Medulla oblongata (tissue), 1 donor: ENCODE results near the gene ITGA11.

ENCODE experiments used
- DNase-seq: peaks from one replicate; pipeline ENCODE4 v3.0.0-alpha.2; 2015; ENCODE audit errors: extremely low spot score

Gene ITGA11

DNA sequence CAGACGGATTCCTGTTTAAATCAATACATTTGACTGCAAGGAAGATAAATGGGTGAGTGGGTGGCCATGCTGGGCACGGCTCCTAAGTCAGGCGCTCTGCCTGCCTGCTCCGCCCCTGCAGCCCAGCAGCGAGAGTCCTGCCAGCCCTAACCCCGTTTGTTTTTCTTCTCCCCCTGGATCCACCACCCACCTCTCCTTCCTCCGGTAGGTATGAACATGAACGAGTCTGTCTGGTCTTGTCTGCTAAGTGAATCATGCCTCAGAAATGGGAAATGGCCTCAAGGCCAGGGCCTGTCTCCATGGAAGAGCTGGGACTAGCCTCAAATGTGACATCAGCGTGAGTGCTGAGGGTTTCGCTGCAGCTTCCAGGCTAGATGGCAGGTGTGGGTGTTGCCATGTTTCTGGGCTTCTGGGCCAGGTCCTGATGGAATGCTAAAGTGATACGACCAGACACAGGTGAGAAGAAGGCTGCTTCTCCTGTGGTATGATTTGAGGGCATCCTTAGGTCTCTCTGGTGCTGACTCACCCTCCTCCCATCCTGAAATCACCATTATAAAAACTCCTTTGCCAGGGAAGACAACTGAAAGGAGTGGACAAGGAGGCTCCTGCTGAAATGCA, 160.0 kb downstream of the ITGA11 start:
- peak; percentile 65 for DNase-seq

DNA sequence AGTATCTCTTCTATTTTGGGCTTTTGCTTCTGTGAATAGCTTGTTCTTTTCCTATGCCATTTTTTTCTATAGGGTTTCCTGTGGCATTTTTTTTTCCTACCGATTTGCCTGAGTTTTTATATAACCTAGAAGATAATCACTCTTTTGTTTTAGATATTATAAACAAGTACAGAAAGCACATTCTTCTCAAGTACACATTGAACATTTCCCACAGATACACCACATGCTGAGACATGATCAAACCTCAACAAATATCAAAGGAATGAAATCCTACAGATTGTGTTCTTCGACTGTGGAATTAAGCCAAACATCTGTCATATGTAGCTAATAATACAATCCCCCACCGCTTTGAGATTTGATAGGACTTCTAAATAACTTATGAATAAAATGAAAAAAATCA, 163.6 kb downstream of the ITGA11 start:
- no peak for DNase-seq

DNA sequence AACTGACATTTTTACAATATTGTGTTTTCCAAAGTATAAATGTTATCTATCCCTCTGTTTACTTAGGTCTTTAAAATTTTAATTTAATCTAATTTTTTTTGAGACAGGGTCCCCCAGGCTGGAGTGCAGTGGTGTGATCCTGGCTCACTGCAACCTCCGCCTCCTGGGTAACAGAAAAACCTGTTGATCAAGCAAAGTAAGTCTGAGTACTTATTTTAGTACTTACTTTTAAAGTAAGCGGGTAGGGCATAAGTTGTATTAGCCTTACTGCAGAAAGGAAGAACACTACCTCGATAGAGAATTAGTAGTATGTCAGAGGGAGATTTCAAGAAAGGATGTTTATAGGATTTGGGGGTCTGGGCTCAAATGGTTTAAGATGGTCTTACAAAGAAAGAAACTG, 166.3 kb downstream of the ITGA11 start:
- DNase-seq, result no peak

DNA sequence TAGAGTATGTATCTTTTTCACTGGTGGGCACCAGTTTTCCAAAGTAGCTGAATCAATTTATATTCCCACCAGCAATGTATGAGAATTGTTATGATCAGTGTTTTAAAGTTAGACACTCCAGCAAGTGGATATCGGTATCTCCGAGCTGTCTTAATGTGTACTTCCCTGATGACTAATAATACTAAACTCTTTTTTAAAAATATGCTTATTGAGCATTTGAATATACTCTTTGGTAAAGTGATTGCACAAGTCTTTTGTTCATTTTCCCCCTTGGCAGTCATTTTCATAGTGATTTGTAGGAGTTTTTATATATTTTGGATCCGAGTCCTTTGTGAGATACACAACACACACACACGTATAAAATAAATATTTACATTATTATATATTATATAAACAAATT, 166.9 kb downstream of the ITGA11 start:
- DNase-seq, result no peak

DNA sequence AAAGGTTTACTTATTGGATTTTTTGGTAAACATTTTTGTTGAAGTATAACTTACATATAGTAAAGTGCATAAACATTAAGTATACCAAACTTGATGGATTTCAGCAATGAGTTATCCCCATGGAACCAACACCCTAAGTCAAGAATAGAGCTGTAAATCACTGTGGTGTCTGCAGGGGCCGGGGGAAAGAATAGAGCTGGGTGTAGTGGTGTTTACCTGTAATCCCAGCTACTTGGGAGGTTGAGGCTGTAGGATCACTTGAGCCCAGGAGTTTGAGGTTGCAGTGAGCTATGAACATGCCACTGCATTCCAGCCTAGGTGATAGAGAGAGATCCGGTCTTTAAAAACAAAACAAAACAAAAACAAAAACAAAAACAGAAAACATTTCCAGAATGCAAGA, 167.7 kb downstream of the ITGA11 start:
- no peak for DNase-seq

DNA sequence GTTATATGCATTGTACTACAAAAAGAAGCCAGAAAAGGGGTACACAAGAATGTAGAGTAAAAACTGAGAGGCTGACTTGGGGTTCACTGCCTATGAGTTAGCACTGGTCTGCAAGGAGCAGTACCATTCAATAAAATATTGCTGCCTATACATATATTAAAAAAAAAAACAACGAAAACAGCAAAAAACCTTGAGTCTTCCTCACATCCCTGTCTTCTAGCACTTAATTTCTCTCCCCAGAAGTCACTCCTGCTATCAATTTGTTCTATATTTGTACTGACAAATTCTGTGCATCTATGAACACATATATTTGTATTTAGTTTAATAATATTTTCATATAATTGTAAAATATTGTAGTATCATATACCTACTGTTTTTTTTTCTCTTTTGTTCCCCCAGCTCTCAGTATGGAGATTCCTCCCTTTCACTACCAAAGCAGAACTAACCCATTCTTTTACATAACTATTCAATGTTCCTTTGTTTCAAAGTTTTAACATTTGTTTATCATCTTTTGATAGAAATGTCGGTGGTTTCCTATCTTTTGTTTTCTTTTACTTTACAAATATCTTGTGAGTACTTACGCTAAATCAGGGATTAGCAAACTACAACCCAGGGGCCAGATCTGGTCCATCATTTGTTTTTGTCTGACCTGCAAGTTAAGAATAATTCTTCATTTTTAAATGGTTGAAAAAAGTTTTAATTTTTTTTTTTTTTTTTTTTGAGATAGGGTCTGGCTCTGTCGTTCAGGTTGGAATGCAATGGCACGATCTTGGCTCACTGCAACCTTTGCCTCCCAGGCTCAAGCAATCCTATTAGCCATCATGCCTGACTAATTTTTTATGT, 169.2 kb downstream of the ITGA11 start:
- no peak for DNase-seq

DNA sequence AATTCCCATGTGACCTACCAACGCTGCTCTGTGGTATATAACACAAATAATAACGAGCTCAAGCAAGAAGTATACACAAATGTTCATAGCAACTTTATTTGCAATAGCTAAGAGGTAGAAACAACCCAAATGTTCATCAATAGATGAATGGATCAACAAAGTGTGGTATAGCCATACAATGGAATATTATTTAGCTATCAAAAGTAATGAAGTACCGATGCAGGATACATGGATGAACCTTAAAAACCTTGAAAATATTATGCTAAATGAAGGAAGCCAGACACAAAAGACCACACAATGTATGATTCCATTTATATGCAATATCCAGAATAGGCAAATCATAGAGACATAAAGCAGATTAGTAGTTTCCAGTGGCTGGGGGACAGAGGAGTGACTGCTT, 170.0 kb downstream of the ITGA11 start:
- DNase-seq, result no peak

- no peak for DNase-seq
These were observed 170.7 kb downstream of the ITGA11 start for GRCh38 chr15:68261241-68261640.

DNA sequence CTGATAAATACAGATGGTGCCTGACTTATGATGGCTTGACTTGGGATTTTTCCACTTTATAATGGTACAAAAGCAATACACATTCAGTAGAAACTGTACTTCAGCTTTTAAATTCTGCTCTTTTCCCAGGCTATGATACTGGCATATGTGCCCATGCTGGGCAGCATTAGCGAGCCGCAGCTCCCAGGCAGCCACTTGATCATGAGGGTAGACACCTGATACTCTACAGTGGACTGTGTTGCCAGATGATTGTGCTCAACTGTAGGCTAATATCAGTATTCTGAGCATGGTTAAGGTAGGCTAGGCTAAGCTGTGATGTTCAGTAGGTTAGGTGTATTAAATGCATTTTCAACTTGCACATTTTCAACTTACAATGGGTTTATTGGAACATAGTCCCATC, 172.1 kb downstream of the ITGA11 start:
- DNase-seq, result no peak

DNA sequence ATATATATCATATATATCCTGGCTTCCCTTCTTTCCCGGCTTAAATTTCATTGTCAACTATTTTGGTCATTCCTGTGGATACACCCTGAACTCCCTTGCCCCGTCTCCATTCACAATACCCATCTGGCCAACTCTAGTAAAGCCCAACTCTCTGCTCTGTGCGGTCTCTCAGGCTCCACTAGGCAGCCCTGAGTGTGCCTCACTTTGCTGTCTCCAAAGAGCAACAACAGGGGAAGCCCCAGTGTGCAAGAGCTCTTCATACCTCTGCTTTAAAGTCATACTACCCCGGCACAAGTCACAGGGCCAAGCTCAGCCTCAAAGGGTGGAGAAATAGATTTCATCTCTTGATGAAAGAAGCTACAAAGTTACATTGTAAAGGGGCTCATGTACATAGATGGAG, 173.3 kb downstream of the ITGA11 start:
- no peak for DNase-seq

- DNase-seq, result peak; percentile 96
These were observed 175.1 kb downstream of the ITGA11 start for GRCh38 chr15:68256675-68257450.

DNA sequence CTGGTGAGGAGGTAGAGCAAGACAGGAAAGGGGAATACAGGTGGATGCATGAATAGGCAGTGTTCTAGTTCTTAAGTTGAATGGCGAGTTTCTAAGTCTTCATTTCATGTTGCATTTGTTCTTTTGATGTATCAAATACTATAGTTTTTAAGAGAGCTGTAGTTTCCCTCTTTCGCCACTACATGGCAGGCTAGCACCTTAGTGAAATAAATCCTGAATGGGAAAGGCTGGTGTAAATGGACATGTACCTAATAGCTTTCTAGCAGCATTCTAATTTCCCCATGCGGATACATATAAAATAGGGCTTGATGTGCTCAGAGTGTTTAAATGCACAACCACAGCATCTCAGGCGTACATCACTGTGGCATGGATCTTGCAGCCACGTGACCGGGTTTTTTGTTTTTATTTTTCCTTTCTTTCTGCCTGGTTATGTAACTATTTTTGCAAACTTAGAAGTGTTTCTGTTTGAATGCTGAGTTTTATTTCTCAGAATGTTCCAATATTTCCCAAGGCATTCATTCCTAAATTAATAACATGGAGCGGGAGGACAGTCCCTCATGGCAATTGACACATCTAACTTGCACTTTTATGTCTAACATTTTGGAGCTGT, 178.9 kb downstream of the ITGA11 start:
- peak; percentile 92 for DNase-seq

GRCh38 chr15:68249058-68249713, 182.8 kb downstream of the ITGA11 start:
- DNase-seq, result no peak
